Raji (cell line): ENCODE data around the gene DYNLRB2.

Experiments used
- POLR2A ChIP-seq: IDR thresholded peaks from 2 replicates; pipeline ENCODE4 v1.6.1; 2011; ENCODE audit warnings: low read depth, low read length, control low read depth; ENCODE audit not compliant: insufficient read depth

Gene DYNLRB2

GRCh38 chr16:80576343-80576912, 35.6 kb downstream of the DYNLRB2 start:
- no peak for TF ChIP-seq POLR2A

- no peak for TF ChIP-seq POLR2A
Observed at GRCh38 chr16:80577485-80578280, 36.9 kb downstream of the DYNLRB2 start.

- no peak for TF ChIP-seq POLR2A
Observed at GRCh38 chr16:80580109-80580832, 39.5 kb downstream of the DYNLRB2 start.

- TF ChIP-seq POLR2A, result no peak
Observed at GRCh38 chr16:80583466-80583865, 42.7 kb downstream of the DYNLRB2 start.

GRCh38 chr16:80585764-80586163, 45.0 kb downstream of the DYNLRB2 start:
- TF ChIP-seq POLR2A, result no peak

GRCh38 chr16:80586476-80586875, 45.7 kb downstream of the DYNLRB2 start:
- no peak for TF ChIP-seq POLR2A

GRCh38 chr16:80587071-80587470, 46.3 kb downstream of the DYNLRB2 start:
- no peak for TF ChIP-seq POLR2A

GRCh38 chr16:80591071-80591915, 50.5 kb downstream of the DYNLRB2 start:
- TF ChIP-seq POLR2A, result no peak

- no peak for TF ChIP-seq POLR2A
Observed at GRCh38 chr16:80592273-80592672, 51.5 kb downstream of the DYNLRB2 start.

- no peak for TF ChIP-seq POLR2A
Observed at GRCh38 chr16:80594756-80595155, 54.0 kb downstream of the DYNLRB2 start.

- TF ChIP-seq POLR2A, result no peak
Observed at GRCh38 chr16:80596507-80597207, 55.9 kb downstream of the DYNLRB2 start.

GRCh38 chr16:80599466-80599865, 58.7 kb downstream of the DYNLRB2 start:
- no peak for TF ChIP-seq POLR2A
